ENCODE data around the gene DAAM1.

Gene DAAM1

DNA sequence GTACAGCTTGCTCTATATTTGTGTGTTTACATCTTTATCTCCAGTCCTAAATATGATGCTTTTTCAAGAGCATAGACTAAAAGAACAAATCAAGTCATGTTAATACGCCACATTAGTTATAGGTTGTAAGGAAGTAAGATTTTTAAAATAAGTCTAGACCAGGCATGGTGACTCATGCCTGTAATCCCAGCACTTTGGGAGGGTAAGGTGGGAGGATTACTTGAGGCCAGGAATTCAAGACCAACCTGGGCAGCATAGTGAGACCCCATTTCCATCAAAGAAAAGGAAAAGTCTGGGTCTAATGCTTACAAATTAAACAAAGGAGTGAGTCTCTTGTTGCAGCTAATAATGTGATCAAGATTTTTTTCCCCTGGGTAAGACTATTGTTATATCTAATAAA is 157.9 kb downstream of the DAAM1 start:
- no peak for DNase-seq

DNA sequence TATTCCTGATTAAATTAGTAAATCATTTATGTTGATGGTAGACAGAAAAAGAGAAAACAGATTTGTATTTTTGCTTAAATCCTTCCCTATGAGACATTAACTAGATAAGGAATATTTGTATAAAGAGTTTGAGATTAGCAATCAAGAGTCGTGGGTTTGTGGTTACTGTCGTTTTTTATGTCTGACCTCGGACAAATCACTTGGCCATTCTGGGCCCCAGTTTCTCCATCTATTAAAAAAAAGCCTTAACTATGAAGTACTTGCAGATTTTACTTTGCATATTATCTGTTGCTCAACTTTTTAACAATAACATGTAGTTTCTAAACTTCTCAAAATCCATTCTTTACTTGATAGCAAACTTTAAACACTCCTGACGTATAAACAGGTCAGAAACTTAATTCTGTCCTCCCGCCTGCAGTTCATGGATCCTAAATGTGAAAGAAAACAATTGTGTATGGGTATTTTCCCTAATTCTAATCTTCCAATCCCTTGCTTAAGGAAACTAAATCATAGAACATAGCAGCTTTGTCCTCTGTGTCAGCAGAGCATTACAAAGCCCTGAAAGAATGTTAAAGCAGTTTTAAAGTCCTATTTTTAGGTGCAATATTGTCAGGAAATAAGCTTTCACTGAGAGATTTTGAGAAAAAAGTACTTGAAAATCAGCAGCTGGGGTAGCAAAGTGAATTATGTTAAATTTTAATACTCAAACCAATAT is 158.5 kb downstream of the DAAM1 start:
- DNase-seq: no peak

GRCh38 chr14:59347511-59347900 is 159.0 kb downstream of the DAAM1 start:
- DNase-seq: no peak

DNA sequence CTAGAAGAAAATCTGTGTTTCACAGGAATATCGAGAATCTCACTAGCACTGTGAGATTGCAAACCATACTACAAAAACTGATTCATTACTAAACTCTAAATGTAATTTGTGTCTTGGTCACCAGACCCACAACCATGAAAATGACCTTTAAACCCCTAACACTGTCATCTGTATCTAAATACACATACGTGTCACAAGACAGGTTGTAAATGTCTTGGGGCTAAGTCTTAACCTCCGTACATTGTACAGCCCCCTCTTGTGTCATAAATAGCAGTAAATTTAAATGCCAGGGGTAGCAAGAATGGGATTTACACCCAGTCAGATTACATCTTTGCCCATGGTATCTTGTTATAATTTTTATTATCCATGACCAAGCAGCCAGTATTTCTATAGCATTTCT is 159.4 kb downstream of the DAAM1 start:
- no peak for DNase-seq

DNA sequence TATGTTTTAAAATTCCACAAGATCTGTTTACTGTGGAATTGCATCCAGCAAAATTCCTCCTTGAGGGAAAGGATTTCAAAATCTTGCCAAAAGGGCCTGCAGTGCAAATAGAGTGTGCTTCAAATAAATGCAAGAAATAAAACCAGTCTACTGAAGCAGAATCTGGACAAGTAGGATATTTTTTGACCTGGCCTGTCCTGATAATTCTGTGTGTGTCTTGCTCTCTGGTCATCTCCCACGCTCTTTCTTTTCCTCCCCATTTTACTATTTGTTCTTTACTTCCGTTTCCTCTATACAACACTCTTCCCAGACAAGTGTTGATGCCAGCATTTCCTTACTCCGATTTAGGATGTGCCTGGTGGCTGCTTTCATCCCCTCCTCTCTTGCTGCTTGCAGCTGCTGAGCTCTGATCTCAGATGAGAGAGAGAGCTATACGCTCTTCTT is 160.8 kb downstream of the DAAM1 start:
- no peak for DNase-seq

DNA sequence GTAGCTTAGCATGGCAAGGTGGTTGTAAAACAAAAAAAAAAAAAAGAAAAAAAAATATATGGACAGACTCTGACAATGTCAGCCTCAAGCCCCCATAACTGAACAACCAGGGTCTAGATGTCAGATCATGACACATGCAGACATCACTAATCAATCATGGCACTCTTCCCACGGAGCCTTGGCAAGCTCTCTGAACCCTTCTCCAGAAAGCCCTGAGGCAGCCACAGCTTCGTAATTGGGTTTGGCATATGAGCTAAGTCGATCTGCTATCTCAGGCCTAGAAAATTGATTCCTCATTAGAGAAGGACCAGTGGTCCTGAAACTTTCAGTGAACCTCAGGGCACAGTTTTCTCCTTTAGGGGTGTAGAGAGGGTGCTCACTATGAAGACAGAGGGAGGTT is 164.5 kb downstream of the DAAM1 start:
- no peak for DNase-seq

DNA sequence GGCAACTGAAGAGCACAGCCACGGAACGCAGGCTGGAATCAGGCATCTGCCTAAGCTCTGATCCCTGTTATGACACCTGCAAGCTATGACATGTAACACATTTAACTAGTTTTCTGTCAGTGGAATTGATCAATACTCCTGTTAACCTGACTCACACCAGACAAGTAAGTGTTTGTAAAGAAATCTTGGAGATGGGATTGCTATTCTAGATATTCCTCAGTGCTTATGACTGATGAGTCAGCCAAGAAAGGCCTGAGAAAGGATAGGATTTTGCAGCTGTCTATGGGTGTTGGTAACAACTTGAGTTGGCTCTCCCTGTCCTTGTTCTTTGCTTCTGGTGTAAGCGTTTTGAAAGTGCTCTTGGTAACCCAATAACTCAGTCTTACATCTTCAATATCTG is 166.2 kb downstream of the DAAM1 start:
- DNase-seq: no peak

GRCh38 chr14:59355091-59355490 is 166.6 kb downstream of the DAAM1 start:
- DNase-seq: no peak

- no peak for DNase-seq
Observed at GRCh38 chr14:59356312-59356711, 167.8 kb downstream of the DAAM1 start.

GRCh38 chr14:59356767-59357166 is 168.3 kb downstream of the DAAM1 start:
- no peak for DNase-seq

GRCh38 chr14:59358102-59358501 is 169.6 kb downstream of the DAAM1 start:
- no peak for DNase-seq

- DNase-seq: no peak
Observed at GRCh38 chr14:59358784-59359183, 170.3 kb downstream of the DAAM1 start.

GRCh38 chr14:59359431-59360124 is 171.1 kb downstream of the DAAM1 start:
- DNase-seq: peak in 1 of 2 experiments; percentile 38

DNA sequence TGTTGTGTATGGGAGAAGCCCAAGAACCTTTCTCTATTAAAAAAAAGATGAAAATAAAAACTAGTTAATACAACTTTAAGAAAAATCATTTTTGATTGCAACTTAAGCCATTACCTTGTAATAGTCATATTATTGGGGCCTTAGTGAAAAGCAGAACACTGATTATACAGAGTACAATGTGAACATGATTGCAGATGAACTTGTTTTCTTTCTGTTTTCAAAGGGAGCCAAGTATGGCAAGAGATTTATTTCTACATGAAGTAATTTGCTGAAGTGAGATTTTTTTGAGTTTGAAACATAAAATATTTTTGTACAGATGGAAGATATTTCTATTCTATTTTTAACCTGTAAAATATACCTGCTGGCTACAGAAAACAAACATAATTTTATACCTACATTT is 171.8 kb downstream of the DAAM1 start:
- no peak for DNase-seq

GRCh38 chr14:59360923-59361794 is 172.7 kb downstream of the DAAM1 start:
- peak; percentile 55 to 82 for DNase-seq

GRCh38 chr14:59362513-59362912 is 174.0 kb downstream of the DAAM1 start:
- no peak for DNase-seq

DNA sequence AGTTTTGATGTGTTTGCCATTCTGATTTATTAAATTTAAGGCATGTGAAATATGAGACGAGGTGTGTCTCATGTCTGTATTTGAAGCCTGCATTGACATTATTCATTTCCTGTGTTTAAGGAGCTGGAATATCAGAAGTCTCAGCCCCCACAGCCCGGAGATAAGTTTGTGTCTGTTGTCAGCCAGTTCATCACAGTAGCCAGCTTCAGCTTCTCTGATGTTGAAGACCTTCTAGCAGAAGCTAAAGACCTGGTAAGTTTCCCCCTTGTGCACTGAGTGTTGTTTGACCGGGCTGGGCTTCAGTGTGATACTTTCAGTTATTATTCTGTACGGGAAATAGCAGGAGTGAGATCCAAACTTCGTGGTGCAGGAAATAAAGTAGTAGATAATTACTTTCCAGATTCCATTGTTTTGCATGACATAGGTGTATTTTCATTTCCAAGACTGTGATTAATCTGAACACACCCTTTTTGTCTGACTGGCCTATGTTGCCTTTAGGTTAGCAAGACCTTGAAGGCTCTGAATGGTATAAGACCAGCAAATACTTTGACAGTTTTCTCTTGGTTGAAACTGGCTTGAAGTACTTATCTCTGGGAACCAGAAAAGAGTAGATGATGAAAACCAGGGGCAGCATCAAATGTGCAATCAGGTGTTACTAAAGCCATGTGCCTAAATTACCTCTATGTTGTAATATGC is 175.2 kb downstream of the DAAM1 start:
- no peak for DNase-seq

DNA sequence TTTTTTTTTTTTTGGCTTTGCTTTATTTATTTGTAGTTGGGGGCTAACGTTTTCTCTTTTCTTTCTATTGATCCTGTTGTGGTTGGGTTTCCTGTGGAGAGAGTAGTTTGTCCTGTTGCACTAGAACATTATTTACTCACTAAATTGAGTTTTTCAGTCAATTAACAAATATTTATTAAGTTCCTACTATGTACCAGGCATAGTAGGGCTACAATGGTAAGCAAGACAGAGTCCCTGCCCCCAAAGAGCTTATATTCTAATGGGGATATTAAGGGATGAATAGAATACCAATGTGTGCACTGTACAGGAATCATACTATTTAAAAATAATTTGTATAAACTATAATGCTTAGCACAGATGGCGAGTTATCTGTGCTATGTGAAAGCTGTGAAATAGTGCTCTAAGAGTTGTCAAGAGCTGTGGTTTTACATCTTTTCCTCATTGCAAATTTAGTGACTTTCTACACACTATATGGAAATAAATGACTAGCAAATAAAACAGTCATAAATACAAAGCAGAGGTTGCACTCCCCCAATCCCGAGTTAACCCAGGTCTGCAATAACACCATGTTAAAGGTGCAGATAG is 181.8 kb downstream of the DAAM1 start:
- DNase-seq: no peak

GRCh38 chr14:59371771-59372170 is 183.3 kb downstream of the DAAM1 start:
- DNase-seq: no peak

DNA sequence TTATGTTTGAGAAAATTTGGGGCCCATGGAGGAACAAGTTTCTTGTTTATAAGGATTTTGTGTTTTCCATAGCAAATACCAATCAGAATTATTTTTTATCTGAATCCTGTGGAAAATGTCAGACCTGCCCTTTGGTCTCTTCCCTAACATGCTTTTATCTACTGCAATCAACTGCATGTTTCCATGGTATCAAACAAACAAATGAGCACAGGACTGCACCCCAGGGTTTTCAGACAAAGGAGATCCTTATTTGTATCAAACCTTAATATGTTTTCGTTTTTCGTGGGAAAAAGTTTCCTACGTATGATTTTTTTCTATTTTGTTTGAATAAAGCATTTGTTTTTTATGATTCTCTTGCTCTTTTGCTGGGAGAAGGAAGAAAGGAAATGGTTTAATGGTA is 185.6 kb downstream of the DAAM1 start:
- DNase-seq: no peak

DNA sequence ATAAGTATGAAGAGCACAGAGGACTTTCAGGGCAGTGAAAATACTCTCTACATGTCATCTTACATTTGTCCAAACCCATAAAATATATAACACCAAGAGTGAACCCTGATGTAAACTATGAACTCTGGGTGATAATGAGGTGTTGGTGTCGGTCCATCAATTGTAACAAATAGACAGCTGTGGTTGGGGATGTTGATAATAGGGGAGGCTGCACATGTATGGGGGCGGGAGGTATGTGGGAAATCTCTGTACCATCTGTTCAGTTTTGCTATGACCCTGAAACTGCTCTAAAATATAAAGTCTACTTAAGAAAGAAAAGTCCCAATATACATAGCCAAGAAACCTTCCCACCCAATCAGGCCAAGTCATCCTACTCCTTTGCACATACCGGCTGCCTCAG is 188.2 kb downstream of the DAAM1 start:
- no peak for DNase-seq

GRCh38 chr14:59377491-59377890 is 189.0 kb downstream of the DAAM1 start:
- no peak for DNase-seq
